ENCODE measurements around the gene FRS2.

- TF ChIP-seq POLR2A (IDR thresholded peaks at IDR 0.05; ENCODE audit: low read depth, low read length) (no peak), TAF1 (IDR thresholded peaks at IDR 0.05; ENCODE audit: low read depth, low read length) (no peak), POLR2AphosphoS5 (IDR thresholded peaks at IDR 0.05; ENCODE audit: low read depth, low read length) (no peak)
These were observed 2.8 kb upstream of the FRS2 start for GRCh38 chr12:69467366-69467765.

Measured in GM12891 (cell line).